GM12878 (cell line): ENCODE data around the gene ADD1. TPM values are rescaled to one million over a fixed set of nuclear protein-coding genes. Genes with fewer than 3 reads are reported as not detected.

Source experiments
- ATAC-seq: fragments of 200-7000 bp; cut with Tn5 transposase; 3 replicates; pipeline ENCODE4 v1.9.1; 2020; ENCODE audit warnings: mild to moderate bottlenecking, moderate library complexity
- BruUV-seq: library from RNA; stranded (reverse); fragments of 400-500 nt; replicated peaks from 2 replicates; lab custom pipeline; 2021; lab: Mats Ljungman, UMichigan
- CTCF ChIA-PET: fragments of 300-600 bp; sonication (Branson Sonifier 250); formaldehyde crosslinking; extraction: SDS; loops from one replicate; lab custom pipeline; 2021; ENCODE audit warnings: inconsistent platforms; lab: Yijun Ruan, JAX
- POLR2A ChIA-PET: fragments of 350-600 bp; formaldehyde crosslinking; extraction: SDS; loops from one replicate; lab custom pipeline; 2021; ENCODE audit warnings: inconsistent platforms; lab: Charles Lee
- RAD21 ChIA-PET: fragments of 300-600 bp; sonication (Branson Sonifier 250); formaldehyde crosslinking; loops from one replicate; lab custom pipeline; 2023; ENCODE audit warnings: antibody characterized with exemption; ENCODE audit not compliant: unreplicated experiment; lab: Charles Lee
- SMC1A ChIA-PET: fragments of 300-600 bp; sonication (Branson Sonifier 250); formaldehyde crosslinking; loops from one replicate; lab custom pipeline; 2023; ENCODE audit not compliant: unreplicated experiment, uncharacterized antibody; lab: Charles Lee
- DNase-seq: peaks from one replicate; pipeline ENCODE4 v3.0.0-alpha.2; 2011; ENCODE audit warnings: low read depth, low spot score
- FAIRE-seq: peaks from 3 replicates; lab custom pipeline; 2011; peaks lifted over from hg19 to GRCh38; lab: Jason Lieb, UNC
- H2AFZ ChIP-seq: 2 replicates; pipeline ENCODE4 v1.6.0; 2011; ENCODE audit warnings: low read depth, low read length, control low read depth; ENCODE audit not compliant: control insufficient read depth
- H3K27ac ChIP-seq: 2 replicates; pipeline ENCODE4 v1.5.1; 2011; ENCODE audit warnings: control low read depth; ENCODE audit not compliant: control insufficient read depth, insufficient read depth
- H3K27me3 ChIP-seq, 2 experiments: replicated peaks in 1 of 2; 2 replicates each; pipeline versions ENCODE4 v1.6.0 to v1.6.1; 2011; ENCODE audit warnings: low read length in 1 of 2; ENCODE audit not compliant: control insufficient read depth in 2 of 2, insufficient read depth in 2 of 2
- H3K36me3 ChIP-seq, 2 experiments: 2 replicates each; pipeline ENCODE4 v1.5.1; 2011; ENCODE audit warnings: low read length in 1 of 2; ENCODE audit not compliant: control insufficient read depth in 2 of 2, insufficient read depth in 2 of 2
- H3K4me1 ChIP-seq: 2 replicates; pipeline ENCODE4 v1.6.1; 2011; ENCODE audit warnings: mild to moderate bottlenecking, low read length, moderate library complexity, mixed read lengths; ENCODE audit not compliant: control insufficient read depth, insufficient read depth
- H3K4me2 ChIP-seq: 2 replicates; pipeline ENCODE4 v1.6.0; 2011; ENCODE audit warnings: control low read depth; ENCODE audit not compliant: control insufficient read depth, insufficient read depth
- H3K4me3 ChIP-seq: fragments of 200-600 bp; sonication (generic); 2 replicates; pipeline ENCODE4 v1.5.1; 2016
- H3K79me2 ChIP-seq: 2 replicates; pipeline ENCODE4 v1.6.0; 2011; ENCODE audit warnings: low read length; ENCODE audit not compliant: control insufficient read depth, insufficient read depth
- H3K9ac ChIP-seq: 2 replicates; pipeline ENCODE4 v1.8.0; 2011; ENCODE audit warnings: low read length, control low read depth, mixed read lengths; ENCODE audit not compliant: control insufficient read depth, insufficient read depth
- H3K9me3 ChIP-seq: replicated peaks from 3 replicates; pipeline ENCODE4 v1.5.1; 2011; ENCODE audit warnings: mild to moderate bottlenecking, low read length; ENCODE audit not compliant: control insufficient read depth, insufficient read depth
- H4K20me1 ChIP-seq: 2 replicates; pipeline ENCODE4 v1.6.0; 2011; ENCODE audit not compliant: control insufficient read depth, insufficient read depth
- CEBPZ ChIP-seq: fragments of 150-350 bp; IDR thresholded peaks from 2 replicates; pipeline ENCODE4 v1.6.1; 2016; ENCODE audit warnings: low read depth, low read length
- EED ChIP-seq: sonication (generic); IDR thresholded peaks from 2 replicates; pipeline ENCODE4 v1.6.1; 2016; ENCODE audit warnings: antibody characterized with exemption, low read depth
- ETV6 ChIP-seq, 2 experiments: fragments of 450-650 bp in 1 of 2; IDR thresholded peaks in 1 of 2; conservative IDR thresholded peaks in 1 of 2; 2 replicates each; pipeline ENCODE4 v1.6.1; 2014; ENCODE audit warnings: antibody characterized with exemption in 1 of 2, borderline replicate concordance in 1 of 2, low read depth in 1 of 2, mild to moderate bottlenecking in 1 of 2, moderate library complexity in 1 of 2
- HDAC6 ChIP-seq: fragments of 200-600 bp; sonication (generic); IDR thresholded peaks from one replicate; pipeline ENCODE4 v1.8.0; 2017; ENCODE audit warnings: antibody characterized with exemption; ENCODE audit not compliant: unreplicated experiment
- LARP7 ChIP-seq: fragments of 450-650 bp; IDR thresholded peaks from 2 replicates; pipeline ENCODE4 v1.6.1; 2017; ENCODE audit warnings: mild to moderate bottlenecking
- MEF2B ChIP-seq: fragments of 450-650 bp; IDR thresholded peaks from 2 replicates; pipeline ENCODE4 v1.6.1; 2018; ENCODE audit warnings: mild to moderate bottlenecking, moderate library complexity; ENCODE audit not compliant: partially characterized antibody, poor library complexity, severe bottlenecking
- SIX5 ChIP-seq: IDR thresholded peaks from 2 replicates; pipeline ENCODE4 v1.6.1; 2011; ENCODE audit warnings: mild to moderate bottlenecking, low read depth, low read length, moderate library complexity; ENCODE audit not compliant: severe bottlenecking
- ZBTB4 ChIP-seq: fragments of 450-650 bp; formaldehyde crosslinking; IDR thresholded peaks from 2 replicates; pipeline ENCODE4 v1.4.0; 2022; ENCODE audit warnings: mild to moderate bottlenecking, moderate library complexity
- ZNF24 ChIP-seq: fragments of 450-650 bp; IDR thresholded peaks from 2 replicates; pipeline ENCODE4 v1.6.1; 2017; ENCODE audit warnings: antibody characterized with exemption, mild to moderate bottlenecking
- ZSCAN29 ChIP-seq: fragments of 450-650 bp; IDR thresholded peaks from 2 replicates; pipeline ENCODE4 v1.6.1; 2017; ENCODE audit warnings: mild to moderate bottlenecking, moderate library complexity
- WGBS: methylation state at CpG from one replicate; pipeline ENCODE4 v1.1.6; 2016; ENCODE audit warnings: low lambda C conversion rate; ENCODE audit not compliant: insufficient replicate concordance, insufficient coverage; ENCODE audit errors: missing lambda C conversion rate; 5-methylcytosine and 5-hydroxymethylcytosine counted together
- in situ Hi-C: fragments of 300-500 bp; cut with MboI; formaldehyde crosslinking; loops from 9 replicates; pipeline ENCODE4 v1.14.3; 2018; ENCODE audit warnings: mixed read lengths
- intact Hi-C: fragments of 100-400 bp; cut with micrococcal nuclease; formaldehyde crosslinking; loops from one replicate; pipeline ENCODE4 v1.14.2; 2022; ENCODE audit not compliant: unreplicated experiment
- polyA plus RNA-seq, 11 experiments: library from polyadenylated mRNA; depleted of rRNA in 4 of 11; unstranded in 6 of 11; stranded (reverse) in 5 of 11; fragments of >200 nt; fragmentation: Nextera tagmentation in 4 of 11; fragmentation: Illumina TruSeq in 1 of 11; extraction: Ambion mirVana in 4 of 11; extraction: Trizol in 1 of 11; gene quantifications; 1 replicate in 1 of 11; 2 replicates in 10 of 11; pipeline versions ENCODE4 v1.2.1 to v1.2.3, GENCODE V29; 2011 to 2016; ENCODE audit warnings: inconsistent platforms in 2 of 11, missing spikeins in 2 of 11, low read depth in 1 of 11
- total RNA-seq, 4 experiments: library from RNA; depleted of rRNA in 3 of 4; stranded (reverse); fragments of >200 nt in 3 of 4; fragmentation: Illumina TruSeq in 1 of 4; extraction: Trizol in 1 of 4; gene quantifications; 2 replicates each; pipeline versions ENCODE4 v1.2.1 to v1.2.3, GENCODE V29; 2013 to 2021

ADD1 gene
- total and polyA plus RNA-seq, 10 of the 15 experiments (the other 5 are each of a cell fraction or from before 2014, with no cell fraction given), result 21.6 to 182 (median 105) TPM

GRCh38 chr4:2965262-2965661 is 121.6 kb downstream of the ADD1 start:
- Histone ChIP-seq H2AFZ (no peak overlapping the region), H3K4me1 (peaks cover under 1% of the 10 kb centered on the region), H3K9me3 (no peaks in the 10 kb centered on the region; the same call in 2 of the 3 replicates), H3K27ac (no peak overlapping the region), H3K27me3 (no peaks in the 10 kb centered on the region), H3K9ac (no peak overlapping the region), H3K4me3 (no peak overlapping the region), H3K36me3 (no peaks in the 10 kb centered on the region), H3K4me2 (no peak overlapping the region), H4K20me1 (peaks cover 6% of the 10 kb centered on the region; the same call in 1 of the 2 replicates), H3K79me2 (peaks cover 24% of the 10 kb centered on the region)
- SMC1A ChIA-PET, result interaction anchor here (0.9 to 2.4 kb wide), 4 partner anchors 11 to 77 kb away, joined by 3 to 8 read pairs (median 4); no protein-coding TSS in a partner anchor
- ATAC-seq (no peak), FAIRE-seq (no peak), DNase-seq (no peak)
- no TSS peak for BruUV-seq
- RAD21 ChIA-PET, result interaction anchor here (4.5 kb wide), 1 partner anchor 29 kb away, joined by 35 read pairs; no protein-coding TSS in a partner anchor
- POLR2A ChIA-PET, result no interaction called here
- in situ Hi-C loops (no loop called here), intact Hi-C loops (no loop called here)
- TF ChIP-seq ETV6 (conservative IDR thresholded peaks at IDR 0.05 in 1 of 2, IDR thresholded peaks at IDR 0.05 in 1 of 2; ENCODE audit: borderline replicate concordance in 1 of 2, low read depth in 1 of 2) (no peak), EED (no peak), ZSCAN29 (no peak), ZNF24 (no peak), SIX5 (no peak), HDAC6 (no peak), LARP7 (no peak)
- 95% methylated on average over 16 of the region's 16 CpGs for WGBS
- CTCF ChIA-PET, result interaction anchor here (0.7 to 2.5 kb wide), 4 partner anchors 8 to 17 kb away, joined by 3 to 10 read pairs (median 6); no protein-coding TSS in a partner anchor

- DNase-seq (no peak), ATAC-seq (no peak), FAIRE-seq (no peak)
- 56% methylated on average over 3 of the region's 3 CpGs for WGBS
- RAD21 ChIA-PET, result no interaction called here
- Histone ChIP-seq H3K36me3 (no peaks in the 10 kb centered on the region), H3K27me3 (no peaks in the 10 kb centered on the region), H2AFZ (no peak overlapping the region), H3K4me2 (no peak overlapping the region), H3K4me3 (no peak overlapping the region), H4K20me1 (no peaks in the 10 kb centered on the region), H3K4me1 (no peaks in the 10 kb centered on the region; the same call in 1 of the 2 replicates), H3K79me2 (no peaks in the 10 kb centered on the region), H3K27ac (no peak overlapping the region), H3K9me3 (no peaks in the 10 kb centered on the region), H3K9ac (no peak overlapping the region)
- intact Hi-C loops, result no loop called here
- POLR2A ChIA-PET, result no interaction called here
- in situ Hi-C loops, result no loop called here
- SMC1A ChIA-PET, result no interaction called here
- no TSS peak for BruUV-seq
- CTCF ChIA-PET, result interaction anchor here (1.1 to 2.9 kb wide), 2 partner anchors 10 to 78 kb away, joined by 3 to 11 read pairs; no protein-coding TSS in a partner anchor
- no peak for TF ChIP-seq MEF2B
- TF ChIP-seq ZBTB4 (CRISPR knock-in tag), result no peak
- no peak for TF ChIP-seq CEBPZ
These were observed 124.7 kb downstream of the ADD1 start for GRCh38 chr4:2968381-2968780.
